ACC112 (cell line): ENCODE data around the gene NR3C2.

Source experiments
- H2AFZ ChIP-seq: fragments of 200-600 bp; sonication (generic); one replicate; pipeline ENCODE4 v1.6.0; 2017; ENCODE audit warnings: antibody characterized with exemption, low read length; ENCODE audit not compliant: unreplicated experiment
- H3K27ac ChIP-seq: fragments of 200-600 bp; sonication (generic); 2 replicates; pipeline ENCODE4 v1.5.1; 2014; ENCODE audit warnings: low read depth, mild to moderate bottlenecking, antibody characterized with exemption, low read length, moderate library complexity
- H3K27me3 ChIP-seq: fragments of 200-600 bp; sonication (generic); 2 replicates; pipeline ENCODE4 v1.6.1; 2014; ENCODE audit warnings: mild to moderate bottlenecking, antibody characterized with exemption, low read length, moderate library complexity, mixed read lengths; ENCODE audit not compliant: insufficient read depth
- H3K36me3 ChIP-seq: fragments of 200-600 bp; sonication (generic); 2 replicates; pipeline ENCODE4 v1.6.1; 2016; ENCODE audit warnings: mild to moderate bottlenecking, antibody characterized with exemption, low read length, moderate library complexity, mixed read lengths; ENCODE audit not compliant: insufficient read depth
- H3K4me1 ChIP-seq: fragments of 200-600 bp; sonication (generic); one replicate; pipeline ENCODE4 v1.6.1; 2016; ENCODE audit warnings: low read length, mixed read lengths; ENCODE audit not compliant: insufficient read depth, unreplicated experiment, control insufficient read depth
- H3K4me3 ChIP-seq: fragments of 200-600 bp; sonication (generic); 2 replicates; pipeline ENCODE4 v1.5.1; 2014; ENCODE audit warnings: mild to moderate bottlenecking, low read depth, low read length
- H3K79me2 ChIP-seq: fragments of 200-600 bp; sonication (generic); one replicate; pipeline ENCODE4 v1.6.0; 2016; ENCODE audit warnings: low read length; ENCODE audit not compliant: control insufficient read depth, unreplicated experiment, insufficient read depth

Gene NR3C2

DNA sequence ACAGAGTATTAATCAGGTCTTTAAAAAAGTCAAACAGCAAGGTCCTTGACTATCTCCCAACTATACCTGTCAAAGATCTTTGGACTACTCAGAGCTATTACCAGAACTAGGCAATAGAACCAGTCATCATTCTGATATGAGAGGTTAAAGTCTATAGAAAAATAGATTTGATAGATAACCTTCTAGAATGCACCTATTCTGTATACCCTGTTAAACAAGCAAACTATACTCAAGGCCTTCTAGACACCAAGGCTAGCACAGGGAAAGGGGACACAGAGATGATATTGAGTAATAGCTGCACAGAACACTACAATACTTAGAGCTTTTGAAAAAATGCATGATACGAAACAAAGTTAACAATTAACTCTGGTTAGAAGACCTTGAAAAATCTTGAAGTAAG is 149.5 kb downstream of the NR3C2 start:
- no peaks in the 10 kb centered on the region for H3K79me2 ChIP-seq
- H3K36me3 ChIP-seq, result no peaks in the 10 kb centered on the region
- H2AFZ ChIP-seq, result no peak overlapping the region
- H3K4me3 ChIP-seq, result no peak overlapping the region
- no peak overlapping the region for H3K27ac ChIP-seq
- H3K4me1 ChIP-seq, result no peaks in the 10 kb centered on the region
- no peaks in the 10 kb centered on the region for H3K27me3 ChIP-seq

DNA sequence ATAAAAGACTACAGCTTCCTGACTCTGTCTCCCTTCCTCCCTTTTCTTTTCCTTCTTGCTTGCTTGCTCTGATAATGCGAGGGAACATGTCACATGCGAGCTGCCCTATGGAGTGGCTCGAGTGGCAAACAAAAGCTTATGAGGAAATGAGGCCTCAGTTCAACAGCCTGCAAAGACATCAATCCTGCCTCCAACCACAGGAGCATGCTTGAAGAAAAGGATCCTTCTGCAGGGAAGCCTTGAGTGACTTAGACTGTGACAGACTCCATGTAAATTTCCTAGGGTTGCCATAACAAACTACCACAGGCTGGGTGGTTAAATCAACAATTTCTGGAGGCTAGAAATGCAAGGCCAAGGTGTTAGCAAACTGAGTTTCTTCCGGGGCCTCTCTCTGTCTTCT is 152.5 kb downstream of the NR3C2 start:
- H3K36me3 ChIP-seq, result no peaks in the 10 kb centered on the region
- H3K27ac ChIP-seq, result no peak overlapping the region
- no peaks in the 10 kb centered on the region for H3K79me2 ChIP-seq
- H3K4me3 ChIP-seq, result no peak overlapping the region
- H2AFZ ChIP-seq, result no peak overlapping the region
- H3K4me1 ChIP-seq, result no peaks in the 10 kb centered on the region
- H3K27me3 ChIP-seq, result no peaks in the 10 kb centered on the region

DNA sequence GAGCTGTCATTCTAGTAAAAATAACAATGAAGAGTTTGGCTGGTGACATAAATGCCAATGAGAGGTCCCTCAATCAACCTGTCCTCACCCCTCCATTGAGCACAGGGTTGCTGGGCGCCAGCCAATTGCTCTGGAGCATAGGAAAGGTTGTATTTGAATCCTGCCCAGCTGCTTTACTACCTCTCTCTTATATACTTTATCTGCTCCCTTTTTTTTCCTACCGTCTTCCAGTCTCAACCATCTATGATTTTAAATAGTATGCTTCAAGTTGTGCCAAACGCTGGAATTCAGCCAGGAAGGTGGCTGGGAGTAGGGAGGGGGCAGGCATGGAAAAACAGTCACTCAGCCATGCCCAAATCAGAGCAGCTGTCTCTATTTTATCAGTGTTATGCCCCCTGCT is 153.8 kb downstream of the NR3C2 start:
- H3K4me3 ChIP-seq, result no peak overlapping the region
- H2AFZ ChIP-seq, result no peak overlapping the region
- H3K27me3 ChIP-seq, result no peaks in the 10 kb centered on the region
- no peak overlapping the region for H3K27ac ChIP-seq
- H3K4me1 ChIP-seq, result no peaks in the 10 kb centered on the region
- no peaks in the 10 kb centered on the region for H3K79me2 ChIP-seq
- H3K36me3 ChIP-seq, result no peaks in the 10 kb centered on the region

DNA sequence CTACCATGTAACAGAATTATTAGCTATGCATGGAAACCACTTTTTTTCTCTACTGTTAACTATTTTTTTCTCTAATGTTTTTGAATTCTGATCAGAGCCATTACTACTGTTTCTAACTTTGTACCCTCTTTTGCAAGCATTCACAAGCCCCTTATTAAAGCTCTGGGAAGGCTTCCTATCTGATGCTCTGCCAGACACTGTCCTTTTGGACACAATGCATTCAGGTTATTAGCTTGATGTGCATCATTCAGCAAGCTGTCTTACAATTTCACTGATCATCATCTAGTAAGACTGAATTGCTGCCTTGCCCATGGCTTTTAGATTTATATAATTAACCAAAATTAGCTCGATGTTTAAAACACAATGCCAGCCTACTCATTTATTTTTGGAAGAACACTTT is 155.1 kb downstream of the NR3C2 start:
- Histone ChIP-seq H3K27me3 (no peaks in the 10 kb centered on the region), H3K27ac (no peak overlapping the region), H3K79me2 (no peaks in the 10 kb centered on the region), H3K4me1 (no peaks in the 10 kb centered on the region), H3K4me3 (no peak overlapping the region), H2AFZ (no peak overlapping the region), H3K36me3 (no peaks in the 10 kb centered on the region)

DNA sequence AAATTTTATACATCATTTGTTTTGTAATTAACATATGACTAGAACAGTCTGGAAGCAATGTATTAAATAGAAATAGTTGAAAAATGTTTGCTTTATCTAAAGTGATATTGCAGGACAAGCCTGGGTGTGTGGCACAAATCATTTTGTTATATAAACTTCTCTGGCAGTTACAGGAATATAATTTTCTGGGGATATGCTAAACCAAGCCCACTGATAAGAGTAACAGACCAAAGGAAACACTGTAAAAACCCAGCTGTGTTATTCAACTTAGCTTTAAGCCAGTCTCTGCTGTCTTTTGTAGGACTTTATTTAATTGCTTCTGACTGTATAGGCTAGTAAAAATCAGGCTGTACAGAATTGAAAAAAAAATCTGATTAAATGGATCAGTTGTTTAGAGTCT is 156.2 kb downstream of the NR3C2 start:
- H3K79me2 ChIP-seq, result no peaks in the 10 kb centered on the region
- H3K36me3 ChIP-seq, result no peaks in the 10 kb centered on the region
- no peak overlapping the region for H2AFZ ChIP-seq
- H3K27ac ChIP-seq, result no peak overlapping the region
- no peak overlapping the region for H3K4me3 ChIP-seq
- H3K27me3 ChIP-seq, result no peaks in the 10 kb centered on the region
- no peaks in the 10 kb centered on the region for H3K4me1 ChIP-seq

DNA sequence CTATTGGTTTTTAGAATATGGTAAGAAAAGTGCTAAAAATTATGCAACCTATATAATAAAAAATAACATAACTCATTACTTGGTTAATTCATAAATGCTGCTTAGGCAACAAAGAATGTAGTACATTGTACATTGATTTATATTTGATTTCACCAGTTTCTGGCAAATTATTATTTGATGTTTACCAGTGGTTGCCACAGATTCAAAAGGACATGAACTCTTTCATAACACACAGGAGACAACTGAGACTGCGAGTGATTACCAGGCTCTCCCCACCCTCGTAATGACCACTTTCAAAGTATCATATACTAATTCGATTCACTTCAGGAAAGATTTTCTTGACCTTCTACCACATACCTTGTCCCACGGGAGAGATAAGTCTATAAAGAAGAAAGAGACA is 158.5 kb downstream of the NR3C2 start:
- Histone ChIP-seq H3K27ac (no peak overlapping the region), H3K79me2 (no peaks in the 10 kb centered on the region), H2AFZ (no peak overlapping the region), H3K4me1 (no peaks in the 10 kb centered on the region), H3K36me3 (no peaks in the 10 kb centered on the region), H3K4me3 (no peak overlapping the region), H3K27me3 (no peaks in the 10 kb centered on the region)

DNA sequence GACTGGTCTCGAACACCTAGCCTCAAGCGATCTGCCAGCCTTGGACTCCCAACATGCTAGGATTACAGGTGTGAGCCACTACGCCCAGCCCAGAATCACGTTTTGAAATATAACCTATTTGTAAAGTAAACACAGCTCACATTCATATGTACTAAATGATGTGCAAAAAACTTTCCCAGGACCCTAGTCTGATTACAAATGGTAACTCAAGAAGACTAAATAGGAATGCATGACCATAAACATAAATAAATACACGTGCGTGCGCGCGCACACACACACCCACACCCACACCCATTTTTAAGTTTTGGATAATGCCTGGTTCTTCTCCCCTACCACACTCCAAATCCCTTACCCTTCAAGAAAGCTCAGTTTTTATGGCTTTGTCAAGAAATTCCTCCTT is 163.9 kb downstream of the NR3C2 start:
- Histone ChIP-seq H2AFZ (no peak overlapping the region), H3K27me3 (no peaks in the 10 kb centered on the region), H3K79me2 (no peaks in the 10 kb centered on the region), H3K27ac (no peak overlapping the region), H3K36me3 (no peaks in the 10 kb centered on the region), H3K4me3 (no peak overlapping the region), H3K4me1 (no peaks in the 10 kb centered on the region)

DNA sequence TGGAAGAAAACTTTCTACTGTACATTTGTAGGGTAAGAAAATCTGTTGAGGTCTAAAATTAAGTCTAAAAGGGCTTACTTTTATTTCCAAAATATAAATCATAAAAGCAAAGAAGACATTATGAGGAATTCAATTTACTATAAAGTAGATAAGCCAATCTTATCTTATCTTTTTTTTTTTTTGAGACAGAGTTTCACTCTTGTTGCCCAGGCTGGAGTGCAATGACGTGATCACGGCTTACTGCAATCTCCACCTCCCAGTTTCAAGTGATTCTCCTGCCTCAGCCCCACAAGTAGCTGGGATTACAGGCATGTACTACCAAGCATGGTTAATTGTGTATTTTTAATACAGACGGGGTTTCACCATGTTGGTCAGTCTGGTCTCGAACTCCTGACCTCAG is 166.9 kb downstream of the NR3C2 start:
- Histone ChIP-seq H2AFZ (no peak overlapping the region), H3K27ac (no peak overlapping the region), H3K36me3 (no peaks in the 10 kb centered on the region)

DNA sequence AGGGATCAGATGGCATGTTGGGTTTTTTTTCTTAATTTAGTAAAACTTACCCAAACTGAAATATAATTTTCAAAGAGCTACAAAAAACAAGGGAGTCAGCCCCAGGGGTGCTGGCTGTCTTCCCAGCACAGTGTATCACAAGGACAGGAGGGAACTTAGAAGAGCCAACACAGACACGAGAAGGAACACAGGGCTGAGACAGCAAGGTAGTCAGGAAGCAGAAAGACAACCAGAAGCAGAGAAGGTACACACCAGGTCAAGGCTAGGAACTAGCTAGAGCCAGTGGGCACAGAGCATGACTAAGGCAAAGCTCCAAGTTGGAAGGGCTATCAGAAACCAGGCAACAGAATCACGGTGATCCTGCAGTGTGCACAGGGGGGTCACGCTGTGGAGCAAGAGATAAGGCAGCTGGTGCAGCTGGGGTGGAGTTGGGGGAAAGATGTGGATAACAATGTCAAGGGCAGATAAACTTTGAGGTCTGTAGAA is 168.7 kb downstream of the NR3C2 start:
- Histone ChIP-seq H2AFZ (no peak overlapping the region), H3K27me3 (no peaks in the 10 kb centered on the region), H3K27ac (no peak overlapping the region), H3K79me2 (no peaks in the 10 kb centered on the region), H3K4me1 (no peaks in the 10 kb centered on the region), H3K4me3 (no peak overlapping the region), H3K36me3 (no peaks in the 10 kb centered on the region)

More for the DNA sequence above, 166.9 kb downstream of the NR3C2 start:
- no peaks in the 10 kb centered on the region for H3K4me1 ChIP-seq
- no peaks in the 10 kb centered on the region for H3K27me3 ChIP-seq
- no peaks in the 10 kb centered on the region for H3K79me2 ChIP-seq
- H3K4me3 ChIP-seq, result no peak overlapping the region

DNA sequence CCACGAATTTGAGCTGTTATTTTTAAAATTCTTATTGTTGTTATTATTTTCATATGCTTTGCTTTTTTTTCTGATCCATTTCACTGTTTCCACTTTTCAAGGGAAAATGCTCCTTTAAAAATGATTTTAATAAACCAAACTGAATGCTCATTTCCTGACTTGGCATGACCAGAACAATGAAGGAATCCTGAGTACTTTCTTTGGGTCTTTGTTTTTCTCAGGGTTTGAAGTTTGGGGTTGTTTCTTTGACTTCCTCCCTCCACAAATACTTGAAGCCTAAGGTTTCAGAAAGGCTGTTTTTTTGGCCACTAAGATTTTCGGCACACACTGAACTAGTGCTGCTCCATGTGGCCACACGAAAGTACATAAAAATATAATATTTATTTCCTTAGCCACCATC is 171.0 kb downstream of the NR3C2 start:
- H3K79me2 ChIP-seq, result no peaks in the 10 kb centered on the region
- H3K27me3 ChIP-seq, result no peaks in the 10 kb centered on the region
- H3K4me1 ChIP-seq, result no peaks in the 10 kb centered on the region
- no peak overlapping the region for H3K4me3 ChIP-seq
- no peak overlapping the region for H3K27ac ChIP-seq
- no peak overlapping the region for H2AFZ ChIP-seq
- no peaks in the 10 kb centered on the region for H3K36me3 ChIP-seq

DNA sequence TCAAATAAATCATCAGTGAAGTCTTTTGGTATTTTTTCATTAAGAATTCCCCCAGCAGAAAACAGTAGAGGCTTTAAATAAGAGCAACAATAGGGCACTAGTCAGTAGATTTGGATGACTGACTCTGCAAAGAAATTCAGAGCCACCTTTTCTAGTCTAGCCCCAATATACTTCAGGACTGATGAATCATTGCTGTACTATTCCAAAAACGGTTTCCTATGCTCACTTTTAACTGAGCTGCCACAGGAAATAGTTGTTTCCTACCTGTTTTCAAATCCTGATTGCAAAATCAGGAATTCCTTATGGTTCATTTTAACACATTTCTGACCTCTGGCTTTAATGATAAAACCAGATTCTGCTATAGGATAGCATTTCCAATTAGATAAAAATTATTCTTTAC is 171.6 kb downstream of the NR3C2 start:
- Histone ChIP-seq H3K4me1 (no peaks in the 10 kb centered on the region), H3K79me2 (no peaks in the 10 kb centered on the region), H3K27ac (no peak overlapping the region), H3K27me3 (no peaks in the 10 kb centered on the region), H3K36me3 (no peaks in the 10 kb centered on the region), H2AFZ (no peak overlapping the region), H3K4me3 (no peak overlapping the region)
